Heart left ventricle (tissue), 13 donors: ENCODE data around the gene LGI1.

ENCODE experiments used
- POLR2A ChIP-seq, 2 donors: fragments of 450-650 bp; IDR thresholded peaks; one replicate each; pipeline ENCODE4 v1.6.1; 2017; ENCODE audit warnings: antibody characterized with exemption in 2 of 2, mild to moderate bottlenecking in 2 of 2, moderate library complexity in 2 of 2
- TF ChIP-seq, protein P1 (sequence below), 12 donors: fragments of 200-600 bp; sonication (generic) in 4 of 12; IDR thresholded peaks; one replicate each; pipeline versions ENCODE4 v1.5.0 to v1.8.0; 2018 to 2022; ENCODE audit warnings: antibody characterized with exemption in 12 of 12, mild to moderate bottlenecking in 5 of 12
- donor health status: ischemic (EF 13 %, LVEDD 7.1; RV severe dilation, severe dysfunction).
- donor health status: DM: no; HTN: yes; CAD: no.
- donor health status: DM: no; HTN: no; CAD: no.
- donor health status: ischemic (EF 25% LVEDD 6.9; RV normal size, moderate dysfunction).
- donor health status: ischemic (EF 25% LVEDD 5.7; RV mildly dilated, moderate dysfunction).
- donor health status: ischemic (EF 35%, LVEDD 5.7; RV mildly dilated, moderate dysfunction).
- donor health status: nonischemic (EF 11% LVEDD 7.7; RV severe dilation, severe dysfunction).
- donor health status: DM: yes; HTN: yes; CAD: no.
- donor health status: PGD.
- donor health status: ischemic (EF 29% LVEDD 5.4; RV normal size, mild dysfunction).
- donor health status: nonischemic (EF 23%, LVEDD 6.1; RV moderate dilation, normal function).

DNA sequence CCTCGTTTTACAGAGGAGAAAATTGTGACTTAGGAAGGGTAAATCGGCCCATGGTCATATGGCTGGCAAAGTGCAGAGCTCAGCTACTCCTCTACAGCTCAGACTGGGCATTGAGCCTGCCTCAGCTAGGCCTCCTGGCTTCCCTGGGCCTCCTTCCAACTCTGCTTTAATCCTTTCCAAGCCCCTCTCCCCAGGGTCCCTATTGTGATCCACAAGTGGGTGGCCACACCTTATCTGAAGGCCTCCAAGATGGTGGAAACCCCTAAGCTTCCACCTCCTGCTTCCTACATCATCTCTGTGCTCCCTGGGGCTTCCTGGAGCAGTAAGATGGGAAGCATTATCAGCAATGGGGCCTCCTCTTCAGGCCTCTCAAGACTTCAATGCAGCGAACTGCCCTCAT lies 3.0 kb upstream of the LGI1 start:
- TF ChIP-seq, protein P1, sequence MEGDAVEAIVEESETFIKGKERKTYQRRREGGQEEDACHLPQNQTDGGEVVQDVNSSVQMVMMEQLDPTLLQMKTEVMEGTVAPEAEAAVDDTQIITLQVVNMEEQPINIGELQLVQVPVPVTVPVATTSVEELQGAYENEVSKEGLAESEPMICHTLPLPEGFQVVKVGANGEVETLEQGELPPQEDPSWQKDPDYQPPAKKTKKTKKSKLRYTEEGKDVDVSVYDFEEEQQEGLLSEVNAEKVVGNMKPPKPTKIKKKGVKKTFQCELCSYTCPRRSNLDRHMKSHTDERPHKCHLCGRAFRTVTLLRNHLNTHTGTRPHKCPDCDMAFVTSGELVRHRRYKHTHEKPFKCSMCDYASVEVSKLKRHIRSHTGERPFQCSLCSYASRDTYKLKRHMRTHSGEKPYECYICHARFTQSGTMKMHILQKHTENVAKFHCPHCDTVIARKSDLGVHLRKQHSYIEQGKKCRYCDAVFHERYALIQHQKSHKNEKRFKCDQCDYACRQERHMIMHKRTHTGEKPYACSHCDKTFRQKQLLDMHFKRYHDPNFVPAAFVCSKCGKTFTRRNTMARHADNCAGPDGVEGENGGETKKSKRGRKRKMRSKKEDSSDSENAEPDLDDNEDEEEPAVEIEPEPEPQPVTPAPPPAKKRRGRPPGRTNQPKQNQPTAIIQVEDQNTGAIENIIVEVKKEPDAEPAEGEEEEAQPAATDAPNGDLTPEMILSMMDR (IDR thresholded peaks at IDR 0.05), result no peak
- no peak for TF ChIP-seq POLR2A (IDR thresholded peaks at IDR 0.05)
